BLaER1 treated with 17β-estradiol and CSF1 and Interleukin-3, amounts not matched to agents 10 nM and 100 nM (cell line): ENCODE results near the gene TPM1.

Source experiments
- H3K27ac ChIP-seq, 11 experiments: shearing (Covaris generic); formaldehyde crosslinking; 2 replicates each; pipeline ENCODE4 v1.8.1; 2022
- H3K27me3 ChIP-seq, 11 experiments: shearing (Covaris generic); formaldehyde crosslinking; 2 replicates each; pipeline ENCODE4 v1.8.1; 2022
- H3K36me3 ChIP-seq, 11 experiments: shearing (Covaris generic); formaldehyde crosslinking; 2 replicates each; pipeline ENCODE4 v1.8.1; 2022
- H3K4me1 ChIP-seq, 10 experiments: shearing (Covaris generic); formaldehyde crosslinking; 2 replicates each; pipeline ENCODE4 v1.8.1; 2022
- H3K4me2 ChIP-seq, 11 experiments: shearing (Covaris generic); formaldehyde crosslinking; 2 replicates each; pipeline ENCODE4 v1.8.1; 2022
- H3K4me3 ChIP-seq, 10 experiments: shearing (Covaris generic); formaldehyde crosslinking; 2 replicates each; pipeline ENCODE4 v1.8.1; 2022
- H3K9ac ChIP-seq, 11 experiments: shearing (Covaris generic); formaldehyde crosslinking; 2 replicates each; pipeline ENCODE4 v1.8.1; 2022
- H3K9me3 ChIP-seq, 11 experiments: shearing (Covaris generic); formaldehyde crosslinking; replicated peaks in 1 of 11; 2 replicates each; pipeline ENCODE4 v1.8.1; 2022
- H4K20me1 ChIP-seq, 11 experiments: shearing (Covaris generic); formaldehyde crosslinking; 2 replicates each; pipeline ENCODE4 v1.8.1; 2022
- Cebpa-rat ChIP-seq, 11 experiments: shearing (Covaris generic); IDR thresholded peaks; 2 replicates each; pipeline ENCODE4 v1.8.1; 2022

Gene TPM1

DNA sequence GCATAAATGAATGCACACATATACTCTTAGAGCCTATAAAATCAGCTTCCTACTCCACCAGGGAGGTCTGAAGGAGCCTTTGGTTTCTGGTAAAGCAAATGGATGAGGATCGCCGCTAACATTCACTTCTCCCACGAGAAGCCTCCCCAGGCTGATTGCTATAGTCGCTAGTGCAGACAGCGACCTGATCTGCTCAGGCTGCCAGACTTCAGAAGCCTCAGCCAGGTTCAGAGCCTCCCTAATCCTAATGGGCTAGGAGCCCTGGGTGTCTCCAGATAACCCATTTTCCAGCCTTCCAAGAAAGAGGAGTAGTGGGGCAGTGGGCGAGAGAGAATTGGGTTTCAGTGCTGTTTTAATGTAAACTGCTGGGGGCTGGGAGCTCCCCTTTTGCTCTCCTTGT lies 35.4 kb downstream of the TPM1 start:
- H3K4me3 ChIP-seq, result no peak overlapping the region
- H4K20me1 ChIP-seq, result no peaks in the 10 kb centered on the region
- H3K9ac ChIP-seq, result no peak overlapping the region
- peaks cover 0 to 15% (median 3%) of the 10 kb centered on the region in 10 experiments; a peak in 7 of 20 replicates for H3K4me1 ChIP-seq
- TF ChIP-seq Cebpa-rat (IDR thresholded peaks at IDR 0.05), result no peak
- H3K27ac ChIP-seq, result no peak overlapping the region
- H3K9me3 ChIP-seq, result no peaks in the 10 kb centered on the region
- no peak overlapping the region for H3K4me2 ChIP-seq
- no peaks in the 10 kb centered on the region for H3K36me3 ChIP-seq
- no peaks in the 10 kb centered on the region for H3K27me3 ChIP-seq

DNA sequence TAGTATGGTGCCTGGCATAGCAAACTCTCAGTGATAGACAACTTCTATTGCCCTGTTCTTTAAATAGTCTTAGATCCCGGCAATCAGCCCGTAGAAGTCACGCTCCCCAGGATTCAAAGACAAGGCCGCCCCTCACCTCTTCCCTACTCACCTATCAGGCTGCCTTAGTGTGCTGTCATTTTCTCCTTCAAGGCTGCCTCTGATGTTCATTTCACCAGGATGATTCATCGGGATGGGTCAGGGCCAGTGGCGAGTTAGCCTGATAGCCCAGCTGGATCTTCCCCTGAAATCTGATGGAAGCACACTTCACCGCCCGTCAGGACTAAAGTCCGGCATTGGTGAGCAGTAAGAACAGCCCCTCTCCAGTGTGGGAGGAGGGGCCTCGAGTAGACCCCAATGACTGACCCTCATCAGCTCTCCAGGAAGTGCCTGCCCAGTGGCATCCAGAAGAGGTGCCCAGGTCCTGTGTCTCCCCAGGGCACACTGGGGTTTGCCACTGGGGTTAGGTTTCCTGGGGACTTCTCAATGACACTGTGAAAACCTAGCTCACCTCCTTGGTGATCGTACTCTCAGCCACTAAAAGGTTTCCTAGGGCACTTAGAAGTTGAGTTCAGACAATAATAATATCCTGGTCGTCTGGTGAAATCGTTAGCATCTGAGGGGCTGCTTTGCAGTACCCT lies 37.5 kb downstream of the TPM1 start:
- Histone ChIP-seq H4K20me1 (no peaks in the 10 kb centered on the region), H3K4me1 (peaks cover 0 to 15% (median 3%) of the 10 kb centered on the region in 10 experiments; a peak in 7 of 20 replicates), H3K36me3 (no peaks in the 10 kb centered on the region), H3K9ac (no peak overlapping the region), H3K27ac (no peak overlapping the region), H3K9me3 (no peaks in the 10 kb centered on the region), H3K4me2 (no peak overlapping the region), H3K27me3 (no peaks in the 10 kb centered on the region), H3K4me3 (no peak overlapping the region)
- TF ChIP-seq Cebpa-rat (IDR thresholded peaks at IDR 0.05), result no peak

DNA sequence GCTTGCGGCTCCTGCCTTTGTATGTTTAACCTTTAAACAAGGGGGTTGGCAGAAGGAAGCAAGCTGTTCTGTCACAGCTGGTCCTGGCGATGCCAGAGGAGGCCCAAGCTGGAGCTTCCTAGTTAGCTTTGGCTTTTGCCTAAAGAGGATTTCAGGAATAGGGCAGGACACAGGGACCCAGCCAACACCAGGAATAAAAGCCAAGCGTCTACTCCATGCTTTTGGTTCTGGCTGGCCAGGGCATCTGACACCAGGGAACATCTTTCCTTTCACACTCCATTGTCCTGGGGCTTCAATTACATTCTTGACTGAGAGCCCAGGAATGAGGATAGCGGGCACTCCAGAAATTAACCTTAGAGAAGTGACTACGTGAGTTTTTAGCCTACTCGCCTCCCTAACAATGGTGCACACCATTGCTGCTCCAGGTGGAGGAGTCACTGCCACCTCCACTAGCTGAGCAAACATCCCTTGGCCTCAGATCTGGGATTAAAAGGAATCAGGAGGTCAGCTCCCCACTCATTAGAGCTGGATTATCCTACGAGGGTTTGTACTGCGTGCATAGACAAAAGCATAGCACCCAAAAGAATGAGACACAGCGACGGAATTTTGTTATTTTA lies 38.2 kb downstream of the TPM1 start:
- no peaks in the 10 kb centered on the region for H3K27me3 ChIP-seq
- no peak overlapping the region for H3K4me2 ChIP-seq
- TF ChIP-seq Cebpa-rat (IDR thresholded peaks at IDR 0.05), result no peak
- H3K4me1 ChIP-seq, result peaks cover 0 to 11% (median 3%) of the 10 kb centered on the region in 10 experiments; a peak in 7 of 20 replicates
- H3K9ac ChIP-seq, result no peak overlapping the region
- H3K27ac ChIP-seq, result no peak overlapping the region
- no peaks in the 10 kb centered on the region for H4K20me1 ChIP-seq
- H3K36me3 ChIP-seq, result no peaks in the 10 kb centered on the region
- H3K4me3 ChIP-seq, result no peak overlapping the region
- H3K9me3 ChIP-seq, result no peaks in the 10 kb centered on the region

DNA sequence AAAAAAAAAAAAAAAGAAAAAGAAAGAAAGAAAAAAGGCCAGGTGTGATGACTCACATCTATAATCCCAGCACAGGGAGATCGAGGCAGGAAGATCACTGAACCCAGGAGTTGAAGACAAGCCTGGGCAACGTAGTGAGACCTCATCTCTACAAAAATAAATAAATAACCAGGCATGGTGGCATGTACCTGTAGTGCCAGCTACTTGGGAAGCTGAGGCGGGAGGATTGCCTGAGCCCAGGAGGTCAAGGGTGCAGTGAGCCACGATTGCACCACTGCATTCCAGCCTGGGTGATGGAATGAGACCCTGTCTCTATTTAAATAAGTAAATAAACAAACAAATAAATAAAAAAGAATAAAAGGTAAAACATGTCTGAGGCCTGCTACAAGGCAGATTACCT lies 39.8 kb downstream of the TPM1 start:
- Histone ChIP-seq H3K4me1 (peaks cover 0 to under 1% (median 0%) of the 10 kb centered on the region in 10 experiments; a peak in 1 of 20 replicates), H3K36me3 (no peaks in the 10 kb centered on the region), H3K9ac (no peak overlapping the region), H3K9me3 (no peaks in the 10 kb centered on the region), H3K4me3 (no peak overlapping the region), H3K27me3 (no peaks in the 10 kb centered on the region), H3K27ac (no peak overlapping the region), H3K4me2 (no peak overlapping the region), H4K20me1 (no peaks in the 10 kb centered on the region)
- no peak for TF ChIP-seq Cebpa-rat (IDR thresholded peaks at IDR 0.05)

DNA sequence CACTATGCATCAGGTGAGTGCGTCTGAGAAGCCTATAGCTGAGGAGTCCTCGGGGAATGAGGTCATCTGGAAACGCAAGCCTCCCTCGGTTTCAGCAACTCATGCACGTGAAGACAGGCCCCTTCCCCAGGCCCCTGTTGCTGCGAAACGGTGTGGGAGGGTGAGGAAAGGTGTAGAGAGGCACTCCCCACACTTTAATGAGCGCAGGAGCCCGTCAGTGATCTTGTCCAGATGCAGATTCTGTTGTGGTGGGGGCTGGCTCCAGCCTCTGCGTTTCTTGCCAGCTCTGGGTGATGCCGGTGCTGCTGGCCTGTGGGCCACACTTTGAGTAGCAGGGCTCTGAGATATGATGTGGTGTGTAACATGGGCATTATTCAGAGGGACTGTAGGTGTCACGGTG lies 40.5 kb downstream of the TPM1 start:
- no peak overlapping the region for H3K9ac ChIP-seq
- H3K4me1 ChIP-seq, result peaks cover 0 to 7% (median 2%) of the 10 kb centered on the region in 10 experiments; a peak in 12 of 20 replicates

DNA sequence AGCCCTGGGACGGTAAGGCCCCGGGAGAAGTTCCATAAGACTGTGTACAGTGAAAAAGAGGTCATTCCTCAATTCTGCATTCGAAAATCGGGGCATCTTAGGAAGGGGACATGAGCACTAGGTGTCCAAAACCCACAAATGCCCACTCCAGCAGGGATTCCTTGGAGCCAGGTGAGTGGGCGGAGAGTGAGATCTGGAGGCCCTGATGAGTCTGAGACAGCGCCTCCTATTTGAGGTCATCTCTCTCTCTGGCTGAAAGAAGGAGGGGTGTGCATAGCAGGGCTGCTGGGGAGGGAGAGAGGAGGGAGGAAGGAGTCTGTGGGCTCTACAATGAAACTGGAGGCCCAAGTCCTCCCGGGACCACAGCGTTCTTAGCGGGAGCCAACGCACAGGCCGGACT lies 41.0 kb downstream of the TPM1 start:
- no peaks in the 10 kb centered on the region for H3K27me3 ChIP-seq
- no peak overlapping the region for H3K9ac ChIP-seq
- no peak for TF ChIP-seq Cebpa-rat (IDR thresholded peaks at IDR 0.05)
- H3K4me1 ChIP-seq, result peaks cover 0 to 12% (median 6%) of the 10 kb centered on the region in 10 experiments; a peak in 17 of 20 replicates
- no peaks in the 10 kb centered on the region for H4K20me1 ChIP-seq
- H3K27ac ChIP-seq, result no peak overlapping the region
- H3K9me3 ChIP-seq, result no peaks in the 10 kb centered on the region
- H3K36me3 ChIP-seq, result no peaks in the 10 kb centered on the region
- H3K4me3 ChIP-seq, result no peak overlapping the region
- H3K4me2 ChIP-seq, result no peak overlapping the region

More for the DNA sequence above, 40.5 kb downstream of the TPM1 start:
- no peaks in the 10 kb centered on the region for H3K9me3 ChIP-seq
- no peaks in the 10 kb centered on the region for H3K27me3 ChIP-seq
- no peak overlapping the region for H3K4me3 ChIP-seq
- no peaks in the 10 kb centered on the region for H4K20me1 ChIP-seq
- no peak overlapping the region for H3K4me2 ChIP-seq
- H3K36me3 ChIP-seq, result no peaks in the 10 kb centered on the region
- TF ChIP-seq Cebpa-rat (IDR thresholded peaks at IDR 0.05), result no peak
- H3K27ac ChIP-seq, result no peak overlapping the region

DNA sequence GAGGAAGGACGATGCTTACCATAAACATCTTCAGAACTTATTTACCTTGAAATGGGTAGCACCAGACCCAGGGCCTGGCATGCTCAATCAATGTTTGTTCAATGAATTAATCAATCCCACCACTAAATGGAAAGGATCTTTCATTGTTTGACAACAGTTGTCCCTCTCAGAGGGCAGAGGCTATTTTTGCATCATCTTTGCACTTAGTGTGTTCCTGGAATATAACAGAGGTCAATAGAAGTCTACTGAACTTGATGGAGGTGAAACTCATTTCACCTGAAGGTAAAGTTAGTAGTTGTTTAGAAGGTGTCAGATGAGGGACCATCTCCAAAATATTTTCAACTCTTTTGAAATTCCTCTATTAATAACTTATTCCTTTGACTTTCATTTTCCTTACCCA lies 42.3 kb downstream of the TPM1 start:
- Histone ChIP-seq H3K4me1 (peaks cover 12 to 25% (median 18%) of the 10 kb centered on the region in 10 experiments), H3K9me3 (no peaks in the 10 kb centered on the region), H3K27ac (no peak overlapping the region), H3K4me3 (no peak overlapping the region), H3K9ac (no peak overlapping the region), H3K27me3 (no peaks in the 10 kb centered on the region), H4K20me1 (no peaks in the 10 kb centered on the region), H3K4me2 (no peak overlapping the region), H3K36me3 (no peaks in the 10 kb centered on the region)
- TF ChIP-seq Cebpa-rat (IDR thresholded peaks at IDR 0.05), result no peak

DNA sequence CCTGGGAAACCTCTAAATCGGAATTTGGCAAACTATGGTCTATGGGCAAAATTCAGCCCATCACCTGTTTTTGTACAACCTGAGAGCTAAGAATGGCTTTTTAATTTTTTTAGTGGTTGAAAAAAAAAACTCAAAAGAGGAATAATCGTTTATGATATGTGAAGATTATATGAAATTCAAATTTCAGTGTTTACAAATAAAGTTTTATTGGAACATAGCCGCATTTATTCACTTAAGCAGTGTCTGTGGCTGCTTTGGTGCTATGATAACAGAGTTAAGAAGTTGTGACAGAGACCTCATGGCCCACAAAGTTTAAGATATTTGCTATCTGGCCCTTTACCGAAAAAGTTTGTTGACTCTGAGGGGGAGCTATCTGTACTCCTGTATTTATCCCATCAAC lies 42.7 kb downstream of the TPM1 start:
- H3K27me3 ChIP-seq, result no peaks in the 10 kb centered on the region
- no peak for TF ChIP-seq Cebpa-rat (IDR thresholded peaks at IDR 0.05)
- H3K4me1 ChIP-seq, result peaks cover 12 to 30% (median 23%) of the 10 kb centered on the region in 10 experiments
- no peak overlapping the region for H3K9ac ChIP-seq
- no peaks in the 10 kb centered on the region for H4K20me1 ChIP-seq
- H3K4me2 ChIP-seq, result no peak overlapping the region
- H3K36me3 ChIP-seq, result no peaks in the 10 kb centered on the region
- no peak overlapping the region for H3K4me3 ChIP-seq
- no peaks in the 10 kb centered on the region for H3K9me3 ChIP-seq
- H3K27ac ChIP-seq, result no peak overlapping the region

DNA sequence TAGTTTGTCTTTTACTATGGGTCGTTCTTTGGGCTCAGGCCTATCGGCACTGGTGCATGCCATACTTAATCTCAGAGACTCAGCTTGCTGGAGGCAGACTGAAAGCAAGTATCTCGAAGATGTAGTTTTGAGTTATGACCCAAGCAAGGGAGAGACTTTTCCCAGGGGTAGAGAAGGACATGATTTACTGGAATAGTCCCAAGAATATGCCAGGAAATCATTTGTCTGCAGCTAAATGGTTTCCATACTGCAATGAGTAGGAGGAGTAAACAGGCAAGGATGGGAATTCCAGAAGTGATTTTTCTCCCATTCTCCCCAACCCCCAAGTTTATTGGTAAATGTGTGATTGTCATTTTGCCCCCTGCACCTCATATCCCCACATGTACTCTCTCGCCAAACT lies 43.7 kb downstream of the TPM1 start:
- Histone ChIP-seq H3K36me3 (no peaks in the 10 kb centered on the region), H3K4me2 (no peak overlapping the region), H3K9ac (no peak overlapping the region), H3K4me3 (no peak overlapping the region), H3K27me3 (no peaks in the 10 kb centered on the region), H3K9me3 (no peaks in the 10 kb centered on the region), H4K20me1 (no peaks in the 10 kb centered on the region), H3K27ac (no peak overlapping the region), H3K4me1 (peaks cover 12 to 37% (median 27%) of the 10 kb centered on the region in 10 experiments)
- TF ChIP-seq Cebpa-rat (IDR thresholded peaks at IDR 0.05), result no peak

DNA sequence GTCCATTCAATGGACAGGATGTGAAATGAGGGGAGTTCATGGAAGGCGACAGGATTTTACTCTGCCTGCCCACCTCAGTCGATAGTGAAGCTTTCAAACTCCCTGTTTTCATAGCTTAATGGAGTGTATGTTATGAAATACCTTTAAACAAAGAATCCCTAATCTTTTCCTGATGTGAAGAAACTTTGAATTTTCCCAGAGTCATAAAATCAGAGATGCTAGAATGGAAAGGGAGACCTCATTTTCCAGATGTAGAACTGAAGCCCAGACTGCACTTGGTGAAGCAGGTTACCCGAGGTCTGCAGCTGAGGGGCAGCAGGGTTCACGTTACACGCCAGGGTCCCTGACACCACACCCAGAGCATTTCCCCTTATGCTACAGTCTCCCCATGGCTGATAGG lies 44.4 kb downstream of the TPM1 start:
- H4K20me1 ChIP-seq, result no peaks in the 10 kb centered on the region
- no peaks in the 10 kb centered on the region for H3K9me3 ChIP-seq
- H3K4me3 ChIP-seq, result no peak overlapping the region
- no peaks in the 10 kb centered on the region for H3K36me3 ChIP-seq
- H3K27ac ChIP-seq, result no peak overlapping the region
- no peak overlapping the region for H3K4me2 ChIP-seq
- TF ChIP-seq Cebpa-rat (IDR thresholded peaks at IDR 0.05), result no peak
- peaks cover 12 to 37% (median 27%) of the 10 kb centered on the region in 10 experiments for H3K4me1 ChIP-seq
- H3K27me3 ChIP-seq, result no peaks in the 10 kb centered on the region
- H3K9ac ChIP-seq, result no peak overlapping the region
